GM12878 (cell line): Measurements from ENCODE around the gene SMPD2. TPM values are rescaled to one million over a fixed set of nuclear protein-coding genes. Genes with fewer than 3 reads are reported as not detected.
A peak's percentile ranks its signal among the peaks of the same experiment; 100 is the strongest.

Experiments
- CBX3 ChIP-seq: fragments of 200-600 bp; sonication (generic); IDR thresholded peaks from 2 replicates; pipeline ENCODE4 v1.6.1; 2016; ENCODE audit warnings: low read depth, borderline replicate concordance
- FOXK2 ChIP-seq: fragments of 450-650 bp; IDR thresholded peaks from 2 replicates; pipeline ENCODE4 v1.6.1; 2017; ENCODE audit warnings: mild to moderate bottlenecking, moderate library complexity
- HDAC6 ChIP-seq: fragments of 200-600 bp; sonication (generic); IDR thresholded peaks from one replicate; pipeline ENCODE4 v1.8.0; 2017; ENCODE audit warnings: antibody characterized with exemption; ENCODE audit not compliant: unreplicated experiment
- IRF3 ChIP-seq: fragments of 450-650 bp; IDR thresholded peaks from 2 replicates; pipeline ENCODE4 v1.6.1; 2014; ENCODE audit warnings: mild to moderate bottlenecking
- NR2F1 ChIP-seq: fragments of 450-650 bp; conservative IDR thresholded peaks from 2 replicates; pipeline ENCODE4 v1.6.1; 2017; ENCODE audit warnings: mild to moderate bottlenecking
- PRDM15 ChIP-seq: fragments of 450-650 bp; formaldehyde crosslinking; IDR thresholded peaks from 2 replicates; pipeline ENCODE4 v1.4.0; 2020; ENCODE audit warnings: mild to moderate bottlenecking, moderate library complexity
- RUNX3 ChIP-seq: IDR thresholded peaks from 2 replicates; pipeline ENCODE4 v1.6.1; 2012; ENCODE audit warnings: low read length, inconsistent platforms
- SP1 ChIP-seq: IDR thresholded peaks from one replicate; pipeline ENCODE4 v1.6.1; 2011; ENCODE audit warnings: low read depth, low read length
- SPI1 ChIP-seq: IDR thresholded peaks from 2 replicates; pipeline ENCODE4 v1.6.1; 2011; ENCODE audit warnings: low read depth, mild to moderate bottlenecking, low read length, moderate library complexity, borderline replicate concordance; ENCODE audit not compliant: insufficient read depth
- SREBF1 ChIP-seq: IDR thresholded peaks from 2 replicates; pipeline ENCODE4 v1.6.1; 2012; ENCODE audit warnings: mild to moderate bottlenecking, low read length
- TCF3 ChIP-seq: IDR thresholded peaks from 2 replicates; pipeline ENCODE4 v1.6.1; 2012; ENCODE audit warnings: low read depth, mild to moderate bottlenecking, low read length, borderline replicate concordance; ENCODE audit not compliant: insufficient read depth
- WRNIP1 ChIP-seq: IDR thresholded peaks from 2 replicates; pipeline ENCODE4 v1.6.1; 2011; ENCODE audit warnings: low read depth, low read length, improper control_type of control experiment, borderline replicate concordance
- polyA plus RNA-seq, 11 experiments: library from polyadenylated mRNA; depleted of rRNA in 4 of 11; unstranded in 6 of 11; stranded (reverse) in 5 of 11; fragments of >200 nt; fragmentation: Nextera tagmentation in 4 of 11; fragmentation: Illumina TruSeq in 1 of 11; extraction: Ambion mirVana in 4 of 11; extraction: Trizol in 1 of 11; gene quantifications; 1 replicate in 1 of 11; 2 replicates in 10 of 11; pipeline versions ENCODE4 v1.2.1 to v1.2.3, GENCODE V29; 2011 to 2016; ENCODE audit warnings: inconsistent platforms in 2 of 11, missing spikeins in 2 of 11, low read depth in 1 of 11
- total RNA-seq, 4 experiments: library from RNA; depleted of rRNA in 3 of 4; stranded (reverse); fragments of >200 nt in 3 of 4; fragmentation: Illumina TruSeq in 1 of 4; extraction: Trizol in 1 of 4; gene quantifications; 2 replicates each; pipeline versions ENCODE4 v1.2.1 to v1.2.3, GENCODE V29; 2013 to 2021
- TF ChIP-seq, protein P1 (sequence below): IDR thresholded peaks from 2 replicates; pipeline ENCODE4 v1.6.1; 2011; ENCODE audit warnings: borderline replicate concordance, low read depth, mild to moderate bottlenecking, moderate library complexity, low read length; ENCODE audit not compliant: insufficient read depth, poor library complexity, severe bottlenecking
- TF ChIP-seq, protein P2 (sequence below): fragments of 450-650 bp; IDR thresholded peaks from 2 replicates; pipeline ENCODE4 v1.6.1; 2017; ENCODE audit warnings: mild to moderate bottlenecking, moderate library complexity
- TF ChIP-seq, protein P3 (sequence below): fragments of 450-650 bp; IDR thresholded peaks from 2 replicates; pipeline ENCODE4 v1.6.1; 2016; ENCODE audit warnings: mild to moderate bottlenecking

Gene SMPD2
- total and polyA plus RNA-seq, 10 of the 15 experiments (the other 5 are each of a cell fraction or from before 2014, with no cell fraction given): 0.06 to 15.4 (median 9.7) TPM

DNA sequence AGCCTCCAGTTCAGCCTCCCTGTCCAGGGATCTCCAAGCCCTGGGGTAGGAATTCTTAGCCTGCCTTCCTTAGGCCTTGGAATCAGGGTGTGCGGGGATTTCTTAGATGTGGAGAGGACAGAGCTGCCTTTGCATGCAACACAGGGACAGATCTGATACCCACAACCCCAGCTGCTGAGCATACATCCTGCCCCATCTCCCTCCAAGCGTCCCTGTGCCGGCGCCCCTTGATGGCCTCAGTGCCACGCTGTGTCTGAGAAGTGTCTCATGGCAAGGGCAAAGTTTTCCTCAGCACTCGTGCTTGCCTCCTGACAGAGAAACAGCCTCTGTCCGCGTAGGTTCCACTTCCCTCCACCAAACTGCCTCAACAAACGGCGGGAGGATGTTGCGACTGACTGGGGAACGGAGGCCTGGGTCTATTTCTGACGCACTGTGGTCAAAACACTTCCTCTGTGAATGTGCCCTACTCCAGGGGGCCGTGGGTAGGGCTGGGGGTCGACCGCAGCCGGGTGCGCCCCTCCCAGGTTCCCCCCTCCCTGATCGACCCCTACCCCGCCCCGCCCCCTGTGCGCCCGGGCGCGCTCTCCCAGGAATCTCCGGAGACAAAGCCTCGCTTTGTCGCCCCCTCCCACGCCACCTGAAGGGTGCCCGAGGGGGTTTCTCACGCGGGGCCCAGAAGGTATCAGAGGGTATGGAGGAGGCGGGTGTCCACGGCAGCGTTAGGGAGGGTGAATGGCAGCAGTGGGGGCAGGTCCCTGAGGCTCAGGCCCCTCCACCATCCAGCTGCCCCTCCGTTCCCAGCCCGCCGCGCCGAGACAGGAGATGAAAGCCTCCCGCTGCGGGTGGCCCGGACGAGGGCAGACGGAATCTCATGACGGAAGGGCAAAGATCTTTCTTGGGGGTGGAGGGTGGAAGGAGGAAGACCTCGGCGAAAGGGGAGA, 14.2 kb downstream of the SMPD2 start (continued):
- TF ChIP-seq, protein P1, sequence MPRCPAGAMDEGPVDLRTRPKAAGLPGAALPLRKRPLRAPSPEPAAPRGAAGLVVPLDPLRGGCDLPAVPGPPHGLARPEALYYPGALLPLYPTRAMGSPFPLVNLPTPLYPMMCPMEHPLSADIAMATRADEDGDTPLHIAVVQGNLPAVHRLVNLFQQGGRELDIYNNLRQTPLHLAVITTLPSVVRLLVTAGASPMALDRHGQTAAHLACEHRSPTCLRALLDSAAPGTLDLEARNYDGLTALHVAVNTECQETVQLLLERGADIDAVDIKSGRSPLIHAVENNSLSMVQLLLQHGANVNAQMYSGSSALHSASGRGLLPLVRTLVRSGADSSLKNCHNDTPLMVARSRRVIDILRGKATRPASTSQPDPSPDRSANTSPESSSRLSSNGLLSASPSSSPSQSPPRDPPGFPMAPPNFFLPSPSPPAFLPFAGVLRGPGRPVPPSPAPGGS: no peak
- TF ChIP-seq FOXK2 (no peak), PRDM15 (CRISPR knock-in tag) (no peak), TCF3 (peak; percentile 66; the same call in 1 of the 2 replicates), NR2F1 (no peak; the same call in 1 of the 2 replicates), RUNX3 (peak; percentile 93), SPI1 (peak; percentile 91), HDAC6 (no peak), IRF3 (no peak), WRNIP1 (no peak), CBX3 (no peak), SREBF1 (no peak), SP1 (peak; percentile 74)
- TF ChIP-seq, protein P2, sequence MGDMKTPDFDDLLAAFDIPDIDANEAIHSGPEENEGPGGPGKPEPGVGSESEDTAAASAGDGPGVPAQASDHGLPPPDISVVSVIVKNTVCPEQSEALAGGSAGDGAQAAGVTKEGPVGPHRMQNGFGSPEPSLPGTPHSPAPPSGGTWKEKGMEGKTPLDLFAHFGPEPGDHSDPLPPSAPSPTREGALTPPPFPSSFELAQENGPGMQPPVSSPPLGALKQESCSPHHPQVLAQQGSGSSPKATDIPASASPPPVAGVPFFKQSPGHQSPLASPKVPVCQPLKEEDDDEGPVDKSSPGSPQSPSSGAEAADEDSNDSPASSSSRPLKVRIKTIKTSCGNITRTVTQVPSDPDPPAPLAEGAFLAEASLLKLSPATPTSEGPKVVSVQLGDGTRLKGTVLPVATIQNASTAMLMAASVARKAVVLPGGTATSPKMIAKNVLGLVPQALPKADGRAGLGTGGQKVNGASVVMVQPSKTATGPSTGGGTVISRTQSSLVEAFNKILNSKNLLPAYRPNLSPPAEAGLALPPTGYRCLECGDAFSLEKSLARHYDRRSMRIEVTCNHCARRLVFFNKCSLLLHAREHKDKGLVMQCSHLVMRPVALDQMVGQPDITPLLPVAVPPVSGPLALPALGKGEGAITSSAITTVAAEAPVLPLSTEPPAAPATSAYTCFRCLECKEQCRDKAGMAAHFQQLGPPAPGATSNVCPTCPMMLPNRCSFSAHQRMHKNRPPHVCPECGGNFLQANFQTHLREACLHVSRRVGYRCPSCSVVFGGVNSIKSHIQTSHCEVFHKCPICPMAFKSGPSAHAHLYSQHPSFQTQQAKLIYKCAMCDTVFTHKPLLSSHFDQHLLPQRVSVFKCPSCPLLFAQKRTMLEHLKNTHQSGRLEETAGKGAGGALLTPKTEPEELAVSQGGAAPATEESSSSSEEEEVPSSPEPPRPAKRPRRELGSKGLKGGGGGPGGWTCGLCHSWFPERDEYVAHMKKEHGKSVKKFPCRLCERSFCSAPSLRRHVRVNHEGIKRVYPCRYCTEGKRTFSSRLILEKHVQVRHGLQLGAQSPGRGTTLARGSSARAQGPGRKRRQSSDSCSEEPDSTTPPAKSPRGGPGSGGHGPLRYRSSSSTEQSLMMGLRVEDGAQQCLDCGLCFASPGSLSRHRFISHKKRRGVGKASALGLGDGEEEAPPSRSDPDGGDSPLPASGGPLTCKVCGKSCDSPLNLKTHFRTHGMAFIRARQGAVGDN: peak; percentile 75
- TF ChIP-seq, protein P3, sequence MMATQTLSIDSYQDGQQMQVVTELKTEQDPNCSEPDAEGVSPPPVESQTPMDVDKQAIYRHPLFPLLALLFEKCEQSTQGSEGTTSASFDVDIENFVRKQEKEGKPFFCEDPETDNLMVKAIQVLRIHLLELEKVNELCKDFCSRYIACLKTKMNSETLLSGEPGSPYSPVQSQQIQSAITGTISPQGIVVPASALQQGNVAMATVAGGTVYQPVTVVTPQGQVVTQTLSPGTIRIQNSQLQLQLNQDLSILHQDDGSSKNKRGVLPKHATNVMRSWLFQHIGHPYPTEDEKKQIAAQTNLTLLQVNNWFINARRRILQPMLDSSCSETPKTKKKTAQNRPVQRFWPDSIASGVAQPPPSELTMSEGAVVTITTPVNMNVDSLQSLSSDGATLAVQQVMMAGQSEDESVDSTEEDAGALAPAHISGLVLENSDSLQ: no peak
